HCT116 (cell line): Measurements from ENCODE around the gene CTSZ. TPM values are rescaled to one million over a fixed set of nuclear protein-coding genes. Genes with fewer than 3 reads are reported as not detected.

Source experiments
- ATAC-seq: fragments of 200-7000 bp; cut with Tn5 transposase; 2 replicates; pipeline ENCODE4 v1.9.1; 2020; ENCODE audit warnings: mild to moderate bottlenecking, moderate library complexity
- BruUV-seq: library from RNA; stranded (reverse); fragments of 400-500 nt; replicated peaks from 2 replicates; lab custom pipeline; 2021; lab: Mats Ljungman, UMichigan
- CTCF ChIA-PET: fragments of 300-600 bp; sonication (Branson Sonifier 250); formaldehyde crosslinking; loops from one replicate; lab custom pipeline; 2021; ENCODE audit warnings: antibody characterized with exemption; lab: Charles Lee
- POLR2A ChIA-PET: fragments of 300-600, 350-600 bp; sonication (Branson Sonifier 250); formaldehyde crosslinking; loops from one replicate; lab custom pipeline; 2021; ENCODE audit warnings: antibody characterized with exemption; lab: Charles Lee
- RAD21 ChIA-PET, 2 experiments: fragments of 300-600 bp; sonication (Branson Sonifier 250); formaldehyde crosslinking; loops; one replicate each; lab custom pipeline; 2023; ENCODE audit warnings: low total read pairs in 2 of 2; ENCODE audit not compliant: uncharacterized antibody in 2 of 2, unreplicated experiment in 2 of 2, low non-redundant PET in 1 of 2; lab: Charles Lee
- DNase-seq: peaks from one replicate; pipeline ENCODE4 v3.0.0-alpha.2; 2010; ENCODE audit warnings: low read depth, low spot score
- H2AFZ ChIP-seq: fragments of 200-600 bp; shearing (Covaris generic), sonication (generic); 2 replicates; pipeline ENCODE4 v1.6.1; 2017; ENCODE audit warnings: low read depth, mixed run types, mixed read lengths, antibody characterized with exemption, low read length; ENCODE audit not compliant: poor library complexity, severe bottlenecking
- H3K27ac ChIP-seq: 2 replicates; pipeline ENCODE4 v1.5.1; 2012; ENCODE audit warnings: low read depth, low read length
- H3K27me3 ChIP-seq: fragments of 200-600 bp; sonication (generic); 2 replicates; pipeline ENCODE4 v1.6.1; 2016; ENCODE audit warnings: mixed run types, low read length, mixed read lengths; ENCODE audit not compliant: insufficient read depth
- H3K36me3 ChIP-seq, 2 experiments: fragments of 200-500 bp in 1 of 2; fragments of 200-600 bp in 1 of 2; sonication (Bioruptor generic) in 1 of 2; sonication (generic) in 1 of 2; 2 replicates each; pipeline versions ENCODE4 v1.5.1 to v1.6.1; 2014 to 2016; ENCODE audit warnings: low read length in 2 of 2, inconsistent platforms in 1 of 2, mixed read lengths in 1 of 2, mixed run types in 1 of 2; ENCODE audit not compliant: insufficient read depth in 2 of 2, control insufficient read depth in 1 of 2
- H3K4me1 ChIP-seq, 2 experiments: fragments of 200-600 bp in 1 of 2; sonication (generic) in 1 of 2; 2 replicates each; pipeline versions ENCODE4 v1.5.1 to v1.6.1; 2012 to 2017; ENCODE audit warnings: low read length in 2 of 2, inconsistent platforms in 1 of 2, mild to moderate bottlenecking in 1 of 2, mixed read lengths in 1 of 2, mixed run types in 1 of 2, moderate library complexity in 1 of 2; ENCODE audit not compliant: insufficient read depth in 2 of 2, control insufficient read depth in 1 of 2
- H3K4me2 ChIP-seq: fragments of 200-600 bp; sonication (generic); 2 replicates; pipeline ENCODE4 v1.6.1; 2017; ENCODE audit warnings: mixed run types, low read length, mixed read lengths
- H3K4me3 ChIP-seq, 2 experiments: fragments of 200-600 bp in 1 of 2; sonication (generic) in 1 of 2; replicated peaks in 1 of 2; 2 replicates each; pipeline ENCODE4 v1.5.1; 2011 to 2016; ENCODE audit warnings: low read length in 2 of 2, control low read depth in 1 of 2, low read depth in 1 of 2, mild to moderate bottlenecking in 1 of 2, mixed read lengths in 1 of 2, mixed run types in 1 of 2
- H3K79me2 ChIP-seq: fragments of 200-600 bp; sonication (generic); 2 replicates; pipeline ENCODE4 v1.6.1; 2017; ENCODE audit warnings: mild to moderate bottlenecking, mixed run types, low read length, moderate library complexity, mixed read lengths; ENCODE audit not compliant: insufficient read depth
- H3K9ac ChIP-seq: fragments of 200-600 bp; sonication (generic); 2 replicates; pipeline ENCODE4 v1.6.1; 2016; ENCODE audit warnings: low read length, mixed read lengths
- H3K9me2 ChIP-seq: fragments of 200-600 bp; sonication (generic), shearing (Covaris generic); 2 replicates; pipeline ENCODE4 v1.6.1; 2017; ENCODE audit warnings: mixed run types, mild to moderate bottlenecking, moderate library complexity; ENCODE audit not compliant: insufficient read depth
- H3K9me3 ChIP-seq, 2 experiments: fragments of 200-500 bp in 1 of 2; fragments of 200-600 bp in 1 of 2; sonication (Bioruptor generic) in 1 of 2; sonication (generic) in 1 of 2; 2 replicates each; pipeline ENCODE4 v1.6.1; 2014 to 2017; ENCODE audit warnings: low read length in 2 of 2, mixed read lengths in 2 of 2, inconsistent platforms in 1 of 2, low read depth in 1 of 2, mild to moderate bottlenecking in 1 of 2, mixed run types in 1 of 2, moderate library complexity in 1 of 2; ENCODE audit not compliant: control insufficient read depth in 1 of 2, insufficient read depth in 1 of 2
- H4K20me1 ChIP-seq: fragments of 200-600 bp; sonication (generic), shearing (Covaris generic); 2 replicates; pipeline ENCODE4 v1.6.1; 2017; ENCODE audit warnings: mixed run types, mild to moderate bottlenecking, moderate library complexity; ENCODE audit not compliant: insufficient read depth
- CBX3 ChIP-seq: IDR thresholded peaks from 2 replicates; pipeline ENCODE4 v1.6.1; 2012; ENCODE audit warnings: low read depth
- CEBPB ChIP-seq: IDR thresholded peaks from 2 replicates; pipeline ENCODE4 v1.6.1; 2012; ENCODE audit warnings: low read depth
- EGR1 ChIP-seq: IDR thresholded peaks from 2 replicates; pipeline ENCODE4 v1.6.1; 2012; ENCODE audit warnings: low read depth
- EZH2 ChIP-seq: fragments of 200-600 bp; sonication (generic); IDR thresholded peaks from 2 replicates; pipeline ENCODE4 v1.6.1; 2017; ENCODE audit warnings: antibody characterized with exemption, mixed run types
- EZH2phosphoT487 ChIP-seq: fragments of 200-600 bp; IDR thresholded peaks from 2 replicates; pipeline ENCODE4 v1.6.1; 2018; ENCODE audit warnings: antibody characterized with exemption, borderline replicate concordance
- JUND ChIP-seq: IDR thresholded peaks from 2 replicates; pipeline ENCODE4 v1.6.1; 2012
- SP1 ChIP-seq: IDR thresholded peaks from 2 replicates; pipeline ENCODE4 v1.6.1; 2012; ENCODE audit warnings: low read depth
- SRF ChIP-seq: IDR thresholded peaks from 2 replicates; pipeline ENCODE4 v1.6.1; 2012; ENCODE audit warnings: low read depth
- ZFX ChIP-seq: fragments of 450-650 bp; IDR thresholded peaks from 2 replicates; pipeline ENCODE4 v1.6.1; 2017
- intact Hi-C: fragments of 100-400 bp; cut with micrococcal nuclease; formaldehyde crosslinking; loops from 2 replicates; pipeline ENCODE4 v1.10.0; 2022
- total RNA-seq: library from RNA; stranded (reverse); gene quantifications from one replicate; pipeline ENCODE4 v1.2.1, GENCODE V29; 2021; ENCODE audit not compliant: unreplicated experiment
- TF ChIP-seq, protein P1 (sequence below), 3 experiments: fragments of 200-600 bp in 1 of 3; sonication (generic) in 1 of 3; IDR thresholded peaks in 2 of 3; conservative IDR thresholded peaks in 1 of 3; 2 replicates each; pipeline ENCODE4 v1.5.1; 2012 to 2017; ENCODE audit warnings: low read depth in 2 of 3, low read length in 2 of 3, antibody characterized with exemption in 1 of 3, borderline replicate concordance in 1 of 3, control low read depth in 1 of 3, mild to moderate bottlenecking in 1 of 3, mixed read lengths in 1 of 3, mixed run types in 1 of 3, moderate library complexity in 1 of 3; ENCODE audit not compliant: insufficient read depth in 1 of 3

The CTSZ gene
- total RNA-seq, 1 experiment from 2014 or later, result 100 TPM

DNA sequence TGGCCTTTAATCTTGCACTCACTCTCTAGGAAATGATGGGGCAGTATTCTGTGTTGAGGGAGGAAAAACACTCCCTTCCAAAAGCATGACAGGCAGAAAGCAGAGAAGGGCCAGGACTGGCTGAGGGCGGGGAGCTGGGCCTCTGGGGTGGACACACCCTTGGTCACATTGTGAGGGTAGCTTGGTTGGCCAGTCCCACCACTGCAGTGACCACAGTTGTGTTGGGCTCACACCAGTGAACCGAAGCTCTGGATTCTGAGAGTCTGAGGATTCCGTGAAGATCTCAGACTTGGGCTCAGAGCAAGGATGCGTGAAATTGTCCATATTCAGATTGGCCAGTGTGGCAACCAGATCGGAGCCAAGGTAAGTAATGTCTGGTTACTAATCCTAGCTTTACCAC, 12.2 kb upstream of the CTSZ start, which contains the start of gene TUBB1:
TUBB1 (plus strand) TSS at position 213 of the 400 bp plus-strand sequence; CDS start at position 307, 94 bp downstream.
- H3K36me3 ChIP-seq, result peaks cover 3 to 17% of the 10 kb centered on the region in 2 experiments; a peak in 2 of 4 replicates
- no peak within 1 kb of the TSS for H3K9ac ChIP-seq
- BruUV-seq, result no TSS peak
- DNase-seq (no peak), ATAC-seq (no peak)
- no peaks in the 10 kb centered on the region for H3K27me3 ChIP-seq
- ChIA-PET CTCF (interaction anchor here (1.0 kb wide), 1 partner anchor 13 kb away, joined by 3 read pairs; the partner anchor contains the start of gene ATP5F1E), RAD21 (no interaction called here), POLR2A (interaction anchor here (0.6 kb wide), 1 partner anchor 37 kb away, joined by 6 read pairs; no protein-coding TSS in a partner anchor)
- H3K4me3 ChIP-seq, result no peak within 1 kb of the TSS
- H2AFZ ChIP-seq, result no peak within 1 kb of the TSS
- intact Hi-C loops, result no loop called here
- H3K79me2 ChIP-seq, result no peaks in the 10 kb centered on the region; the same call in 1 of the 2 replicates
- no peak within 1 kb of the TSS for H3K4me2 ChIP-seq
- TF ChIP-seq SRF (no peak), JUND (no peak), EZH2 (no peak), CBX3 (no peak), ZFX (no peak)
- TF ChIP-seq, protein P1, sequence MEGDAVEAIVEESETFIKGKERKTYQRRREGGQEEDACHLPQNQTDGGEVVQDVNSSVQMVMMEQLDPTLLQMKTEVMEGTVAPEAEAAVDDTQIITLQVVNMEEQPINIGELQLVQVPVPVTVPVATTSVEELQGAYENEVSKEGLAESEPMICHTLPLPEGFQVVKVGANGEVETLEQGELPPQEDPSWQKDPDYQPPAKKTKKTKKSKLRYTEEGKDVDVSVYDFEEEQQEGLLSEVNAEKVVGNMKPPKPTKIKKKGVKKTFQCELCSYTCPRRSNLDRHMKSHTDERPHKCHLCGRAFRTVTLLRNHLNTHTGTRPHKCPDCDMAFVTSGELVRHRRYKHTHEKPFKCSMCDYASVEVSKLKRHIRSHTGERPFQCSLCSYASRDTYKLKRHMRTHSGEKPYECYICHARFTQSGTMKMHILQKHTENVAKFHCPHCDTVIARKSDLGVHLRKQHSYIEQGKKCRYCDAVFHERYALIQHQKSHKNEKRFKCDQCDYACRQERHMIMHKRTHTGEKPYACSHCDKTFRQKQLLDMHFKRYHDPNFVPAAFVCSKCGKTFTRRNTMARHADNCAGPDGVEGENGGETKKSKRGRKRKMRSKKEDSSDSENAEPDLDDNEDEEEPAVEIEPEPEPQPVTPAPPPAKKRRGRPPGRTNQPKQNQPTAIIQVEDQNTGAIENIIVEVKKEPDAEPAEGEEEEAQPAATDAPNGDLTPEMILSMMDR (IDR thresholded peaks at IDR 0.05 in 2 of 3, conservative IDR thresholded peaks at IDR 0.05 in 1 of 3; ENCODE audit: borderline replicate concordance in 1 of 3, insufficient read depth in 1 of 3, low read depth in 2 of 3, low read length in 2 of 3), result no peak
- H3K27ac ChIP-seq, result no peak within 1 kb of the TSS
- H4K20me1 ChIP-seq, result no peaks in the 10 kb centered on the region
- peaks cover 0 to 5% of the 10 kb centered on the region in 2 experiments; a peak in 2 of 4 replicates for H3K4me1 ChIP-seq
- H3K9me2 ChIP-seq, result no peaks in the 10 kb centered on the region
- no peaks in the 10 kb centered on the region for H3K9me3 ChIP-seq

- H3K4me2 ChIP-seq, result no peak overlapping the region
- H3K79me2 ChIP-seq, result no peaks in the 10 kb centered on the region
- DNase-seq (no peak), ATAC-seq (no peak)
- H3K4me3 ChIP-seq, result no peak overlapping the region
- intact Hi-C loops, result no loop called here
- no peaks in the 10 kb centered on the region for H3K9me3 ChIP-seq
- TF ChIP-seq EGR1, result no peak
- TF ChIP-seq JUND, result no peak
- no peak for TF ChIP-seq SP1
- TF ChIP-seq SRF, result no peak
- no peak for TF ChIP-seq CEBPB
- no peak for TF ChIP-seq EZH2phosphoT487
- H2AFZ ChIP-seq, result no peak overlapping the region
- ChIA-PET CTCF (no interaction called here), RAD21 (no interaction called here), POLR2A (no interaction called here)
- H4K20me1 ChIP-seq, result no peaks in the 10 kb centered on the region
- no peaks in the 10 kb centered on the region for H3K27me3 ChIP-seq
- peaks cover 3 to 13% of the 10 kb centered on the region in 2 experiments; a peak in 2 of 4 replicates for H3K36me3 ChIP-seq
- H3K27ac ChIP-seq, result no peak overlapping the region
- H3K9ac ChIP-seq, result no peak overlapping the region
- H3K4me1 ChIP-seq, result peaks cover 0 to 5% of the 10 kb centered on the region in 2 experiments; a peak in 2 of 4 replicates
- BruUV-seq, result no TSS peak
- H3K9me2 ChIP-seq, result no peaks in the 10 kb centered on the region
These were observed 11.8 kb upstream of the CTSZ start for GRCh38 chr20:59018817-59019216.
